Thyroid gland (tissue), 4 donors: ENCODE results near the gene ZKSCAN5.

Experiments
- POLR2A ChIP-seq, 2 donors: fragments of 450-650 bp; IDR thresholded peaks; one replicate each; pipeline ENCODE4 v1.6.1; 2017; ENCODE audit warnings: antibody characterized with exemption in 2 of 2, mild to moderate bottlenecking in 2 of 2, moderate library complexity in 1 of 2
- TF ChIP-seq, protein P1 (sequence below), 6 experiments: fragments of 200-600 bp in 3 of 6; fragments of 450-650 bp in 3 of 6; sonication (generic) in 3 of 6; IDR thresholded peaks; one replicate each; pipeline ENCODE4 v1.5.1; 2016 to 2019; ENCODE audit warnings: antibody characterized with exemption in 6 of 6, mild to moderate bottlenecking in 2 of 6, inconsistent platforms in 1 of 6, moderate library complexity in 1 of 6

DNA sequence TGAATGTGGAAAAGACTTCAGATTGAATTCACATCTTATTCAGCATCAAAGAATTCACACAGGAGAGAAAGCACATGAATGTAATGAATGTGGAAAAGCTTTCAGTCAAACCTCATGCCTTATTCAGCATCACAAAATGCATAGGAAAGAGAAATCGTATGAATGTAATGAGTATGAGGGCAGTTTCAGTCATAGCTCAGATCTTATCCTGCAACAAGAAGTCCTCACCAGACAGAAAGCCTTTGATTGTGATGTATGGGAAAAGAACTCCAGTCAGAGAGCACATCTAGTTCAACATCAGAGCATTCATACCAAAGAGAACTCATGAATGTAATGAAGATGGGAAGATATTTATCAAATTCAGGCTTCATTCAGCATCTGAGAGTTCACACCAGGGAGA lies 68.8 kb downstream of the ZKSCAN5 start:
- TF ChIP-seq, protein P1, sequence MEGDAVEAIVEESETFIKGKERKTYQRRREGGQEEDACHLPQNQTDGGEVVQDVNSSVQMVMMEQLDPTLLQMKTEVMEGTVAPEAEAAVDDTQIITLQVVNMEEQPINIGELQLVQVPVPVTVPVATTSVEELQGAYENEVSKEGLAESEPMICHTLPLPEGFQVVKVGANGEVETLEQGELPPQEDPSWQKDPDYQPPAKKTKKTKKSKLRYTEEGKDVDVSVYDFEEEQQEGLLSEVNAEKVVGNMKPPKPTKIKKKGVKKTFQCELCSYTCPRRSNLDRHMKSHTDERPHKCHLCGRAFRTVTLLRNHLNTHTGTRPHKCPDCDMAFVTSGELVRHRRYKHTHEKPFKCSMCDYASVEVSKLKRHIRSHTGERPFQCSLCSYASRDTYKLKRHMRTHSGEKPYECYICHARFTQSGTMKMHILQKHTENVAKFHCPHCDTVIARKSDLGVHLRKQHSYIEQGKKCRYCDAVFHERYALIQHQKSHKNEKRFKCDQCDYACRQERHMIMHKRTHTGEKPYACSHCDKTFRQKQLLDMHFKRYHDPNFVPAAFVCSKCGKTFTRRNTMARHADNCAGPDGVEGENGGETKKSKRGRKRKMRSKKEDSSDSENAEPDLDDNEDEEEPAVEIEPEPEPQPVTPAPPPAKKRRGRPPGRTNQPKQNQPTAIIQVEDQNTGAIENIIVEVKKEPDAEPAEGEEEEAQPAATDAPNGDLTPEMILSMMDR (IDR thresholded peaks at IDR 0.05): no peak
- no peak for TF ChIP-seq POLR2A (IDR thresholded peaks at IDR 0.05)
